H1 (cell line): ENCODE results near the gene KCNH8. TPM values are rescaled to one million over a fixed set of nuclear protein-coding genes. Genes with fewer than 3 reads are reported as not detected.

ENCODE experiments used
- CTCF ChIA-PET: fragments of 300-600 bp; sonication (Branson Sonifier 250); formaldehyde crosslinking; loops from one replicate; lab custom pipeline; 2021; ENCODE audit not compliant: partially characterized antibody; lab: Charles Lee
- POLR2A ChIA-PET: fragments of 300-600 bp; sonication (Branson Sonifier 250); formaldehyde crosslinking; loops from one replicate; lab custom pipeline; 2021; ENCODE audit warnings: inconsistent platforms; ENCODE audit not compliant: partially characterized antibody; lab: Charles Lee
- DNase-seq, 2 experiments: peaks; one replicate each; pipeline versions ENCODE4 v3.0.0 to v3.0.0-alpha.2; 2010 to 2022; ENCODE audit warnings: low spot score in 2 of 2, low read depth in 1 of 2, mixed read lengths in 1 of 2
- FAIRE-seq: peaks from 2 replicates; lab custom pipeline; 2011; peaks lifted over from hg19 to GRCh38; lab: Jason Lieb, UNC
- H2AFZ ChIP-seq: 2 replicates; pipeline ENCODE4 v1.8.1; 2012; ENCODE audit warnings: low read length, inconsistent platforms
- H2AK5ac ChIP-seq: 2 replicates; pipeline ENCODE4 v1.6.1; 2013; ENCODE audit warnings: low read depth, low read length
- H2BK120ac ChIP-seq: replicated peaks from 2 replicates; pipeline ENCODE3; 2013; ENCODE audit warnings: low read depth, low read length, inconsistent platforms
- H2BK12ac ChIP-seq: 2 replicates; pipeline ENCODE4 v1.6.1; 2013; ENCODE audit warnings: low read depth, low read length
- H2BK15ac ChIP-seq: 2 replicates; pipeline ENCODE4 v1.6.1; 2013; ENCODE audit warnings: low read length
- H2BK20ac ChIP-seq: 2 replicates; pipeline ENCODE4 v1.6.1; 2013; ENCODE audit warnings: low read length
- H2BK5ac ChIP-seq: 2 replicates; pipeline ENCODE4 v1.6.1; 2013; ENCODE audit warnings: low read depth, low read length
- H3K14ac ChIP-seq: 2 replicates; pipeline ENCODE4 v1.6.1; 2013; ENCODE audit warnings: inconsistent platforms; ENCODE audit not compliant: insufficient read length
- H3K18ac ChIP-seq: 2 replicates; pipeline ENCODE4 v1.6.1; 2013; ENCODE audit warnings: low read length; ENCODE audit errors: extremely low read depth
- H3K23ac ChIP-seq: 2 replicates; pipeline ENCODE4 v1.6.1; 2013; ENCODE audit warnings: inconsistent platforms; ENCODE audit not compliant: insufficient read length
- H3K23me2 ChIP-seq: 2 replicates; pipeline ENCODE4 v1.6.1; 2013; ENCODE audit warnings: low read depth, low read length
- H3K27ac ChIP-seq: 2 replicates; pipeline ENCODE4 v1.6.1; 2011; ENCODE audit warnings: low read depth, low read length, inconsistent platforms
- H3K27me3 ChIP-seq, 4 experiments: replicated peaks in 1 of 4; 1 replicate in 1 of 4; 2 replicates in 3 of 4; pipeline versions ENCODE4 v1.6.1 to v1.8.1; 2011 to 2013; ENCODE audit warnings: low read length in 3 of 4, mild to moderate bottlenecking in 3 of 4, inconsistent platforms in 2 of 4, mixed read lengths in 2 of 4, moderate library complexity in 1 of 4; ENCODE audit not compliant: control insufficient read depth in 3 of 4, insufficient read depth in 3 of 4; ENCODE audit errors: extremely low read depth in 1 of 4
- H3K36me3 ChIP-seq, 4 experiments: 2 replicates each; pipeline versions ENCODE4 v1.6.1 to v1.8.1; 2011 to 2013; ENCODE audit warnings: mild to moderate bottlenecking in 4 of 4, low read length in 3 of 4, moderate library complexity in 2 of 4, control low read depth in 1 of 4, inconsistent platforms in 1 of 4; ENCODE audit not compliant: insufficient read depth in 4 of 4, control insufficient read depth in 2 of 4
- H3K4ac ChIP-seq: replicated peaks from 2 replicates; pipeline ENCODE3; 2013; ENCODE audit warnings: low read length, low read depth, mixed read lengths, inconsistent platforms; ENCODE audit not compliant: insufficient read length
- H3K4me1 ChIP-seq, 4 experiments: replicated peaks in 1 of 4; 1 replicate in 1 of 4; 2 replicates in 3 of 4; pipeline versions ENCODE4 v1.6.1 to v1.8.1; 2011 to 2013; ENCODE audit warnings: low read length in 3 of 4, inconsistent platforms in 2 of 4, mixed read lengths in 1 of 4; ENCODE audit not compliant: insufficient read depth in 4 of 4, control insufficient read depth in 3 of 4
- H3K4me2 ChIP-seq, 2 experiments: 2 replicates each; pipeline versions ENCODE4 v1.6.1 to v1.8.1; 2011 to 2013; ENCODE audit warnings: low read depth in 2 of 2, low read length in 2 of 2, control low read depth in 1 of 2, inconsistent platforms in 1 of 2, mild to moderate bottlenecking in 1 of 2; ENCODE audit not compliant: insufficient read depth in 1 of 2
- H3K4me3 ChIP-seq, 4 experiments: fragments of 200-600, 300-600 bp in 1 of 4; sonication (generic), shearing (Covaris generic), sonication (Bioruptor Twin) in 1 of 4; 2 replicates each; pipeline versions ENCODE4 v1.5.1 to v1.8.1; 2011 to 2016; ENCODE audit warnings: low read length in 4 of 4, low read depth in 3 of 4, control low read depth in 2 of 4, inconsistent platforms in 2 of 4, mild to moderate bottlenecking in 2 of 4, mixed read lengths in 1 of 4, moderate library complexity in 1 of 4; ENCODE audit not compliant: insufficient read depth in 2 of 4; ENCODE audit errors: extremely low read depth in 1 of 4
- H3K56ac ChIP-seq: replicated peaks from 2 replicates; pipeline ENCODE3; 2013; ENCODE audit warnings: low read depth, mild to moderate bottlenecking, mixed read lengths, low read length, inconsistent platforms; ENCODE audit not compliant: insufficient read length
- H3K79me1 ChIP-seq: 2 replicates; pipeline ENCODE4 v1.6.1; 2013; ENCODE audit warnings: low read depth, low read length, control low read depth
- H3K79me2 ChIP-seq, 2 experiments: 2 replicates each; pipeline versions ENCODE4 v1.6.1 to v1.8.1; 2012 to 2013; ENCODE audit warnings: low read length in 2 of 2, mild to moderate bottlenecking in 2 of 2, inconsistent platforms in 1 of 2; ENCODE audit not compliant: insufficient read depth in 2 of 2, control insufficient read depth in 1 of 2
- H3K9ac ChIP-seq, 4 experiments: replicated peaks in 1 of 4; 1 replicate in 1 of 4; 2 replicates in 3 of 4; pipeline versions ENCODE4 v1.6.1 to v1.8.1; 2011 to 2013; ENCODE audit warnings: low read depth in 3 of 4, low read length in 3 of 4, control low read depth in 2 of 4, mild to moderate bottlenecking in 2 of 4, moderate library complexity in 2 of 4, inconsistent platforms in 1 of 4; ENCODE audit errors: extremely low read depth in 1 of 4
- H3K9me3 ChIP-seq, 2 experiments: 2 replicates each; pipeline versions ENCODE4 v1.6.1 to v1.8.1; 2012 to 2013; ENCODE audit warnings: mild to moderate bottlenecking in 2 of 2, moderate library complexity in 2 of 2, control low read depth in 1 of 2, inconsistent platforms in 1 of 2, low read depth in 1 of 2, low read length in 1 of 2, mixed read lengths in 1 of 2; ENCODE audit not compliant: insufficient read depth in 2 of 2
- H4K20me1 ChIP-seq, 2 experiments: replicated peaks in 1 of 2; 2 replicates each; pipeline versions ENCODE3 to v1.8.1; 2011 to 2013; ENCODE audit warnings: inconsistent platforms in 2 of 2, low read length in 2 of 2, mild to moderate bottlenecking in 1 of 2; ENCODE audit not compliant: insufficient read depth in 2 of 2, control insufficient read depth in 1 of 2
- H4K5ac ChIP-seq: 2 replicates; pipeline ENCODE4 v1.6.1; 2013; ENCODE audit warnings: low read length, low read depth, mixed read lengths, inconsistent platforms; ENCODE audit not compliant: insufficient read length
- H4K8ac ChIP-seq: 2 replicates; pipeline ENCODE4 v1.8.0; 2013; ENCODE audit warnings: mild to moderate bottlenecking, moderate library complexity, low read length, inconsistent platforms; ENCODE audit not compliant: insufficient read depth; ENCODE audit errors: extremely low read depth
- H4K91ac ChIP-seq: replicated peaks from 2 replicates; pipeline ENCODE3; 2013; ENCODE audit warnings: low read length, mixed read lengths, inconsistent platforms; ENCODE audit not compliant: insufficient read length
- CEBPB ChIP-seq: IDR thresholded peaks from 2 replicates; pipeline ENCODE4 v1.6.1; 2012; ENCODE audit warnings: low read depth, low read length
- CHD1 ChIP-seq: IDR thresholded peaks from 2 replicates; pipeline ENCODE4 v1.6.1; 2012; ENCODE audit warnings: low read depth, low read length, improper control_type of control experiment
- GABPA ChIP-seq: IDR thresholded peaks from 2 replicates; pipeline ENCODE4 v1.6.1; 2011; ENCODE audit warnings: mild to moderate bottlenecking, low read length, moderate library complexity, borderline replicate concordance; ENCODE audit not compliant: insufficient read depth
- KDM4A ChIP-seq: IDR thresholded peaks from one replicate; pipeline ENCODE4 v1.7.1; 2012; ENCODE audit warnings: low read depth, mild to moderate bottlenecking, moderate library complexity, low read length, inconsistent platforms; ENCODE audit not compliant: severe bottlenecking
- KDM5A ChIP-seq: fragments of 200-600 bp; IDR thresholded peaks from 2 replicates; pipeline ENCODE4 v1.7.1; 2012; ENCODE audit warnings: mild to moderate bottlenecking, low read length, inconsistent platforms, mixed read lengths
- NANOG ChIP-seq: IDR thresholded peaks from 2 replicates; pipeline ENCODE4 v1.6.1; 2011; ENCODE audit warnings: low read length, low read depth, mild to moderate bottlenecking, inconsistent platforms; ENCODE audit not compliant: insufficient read depth, poor library complexity, severe bottlenecking
- NRF1 ChIP-seq: IDR thresholded peaks from 2 replicates; pipeline ENCODE4 v1.6.1; 2011; ENCODE audit warnings: mild to moderate bottlenecking, low read depth, low read length, improper control_type of control experiment
- PHF8 ChIP-seq: fragments of 200-600 bp; sonication (generic); conservative IDR thresholded peaks from 2 replicates; pipeline ENCODE4 v1.7.1; 2012; ENCODE audit warnings: low read depth, mild to moderate bottlenecking, inconsistent platforms, low read length, moderate library complexity
- POLR2A ChIP-seq, 2 experiments: IDR thresholded peaks; 1 replicate in 1 of 2; 2 replicates in 1 of 2; pipeline ENCODE4 v1.6.1; 2011; ENCODE audit warnings: low read depth in 2 of 2, low read length in 2 of 2, mild to moderate bottlenecking in 2 of 2; ENCODE audit errors: control extremely low read depth in 1 of 2
- SAP30 ChIP-seq: fragments of 300-600 bp; sonication (generic); IDR thresholded peaks from 2 replicates; pipeline ENCODE4 v1.7.1; 2012; ENCODE audit warnings: low read length, moderate library complexity, mild to moderate bottlenecking, inconsistent platforms; ENCODE audit not compliant: insufficient read depth, insufficient replicate concordance
- SIRT6 ChIP-seq: IDR thresholded peaks from one replicate; pipeline ENCODE4 v1.7.1; 2012; ENCODE audit warnings: low read length, inconsistent platforms
- SP1 ChIP-seq: IDR thresholded peaks from 2 replicates; pipeline ENCODE4 v1.6.1; 2011; ENCODE audit warnings: low read depth, low read length
- TBP ChIP-seq: IDR thresholded peaks from 2 replicates; pipeline ENCODE4 v1.6.1; 2011; ENCODE audit warnings: low read depth, low read length, improper control_type of control experiment
- WGBS, 2 experiments: shearing (Covaris generic) in 1 of 2; methylation state at CpG; one replicate each; pipeline versions ENCODE4 v1.1.6 to v1.1.7; 2013 to 2015; ENCODE audit warnings: low lambda C conversion rate in 2 of 2, mixed read lengths in 2 of 2, inconsistent platforms in 1 of 2, low coverage in 1 of 2, missing lambda C conversion rate in 1 of 2; ENCODE audit not compliant: insufficient replicate concordance in 2 of 2, insufficient coverage in 1 of 2, insufficient read length in 1 of 2; ENCODE audit errors: extremely low coverage in 1 of 2, missing lambda C conversion rate in 1 of 2; 5-methylcytosine and 5-hydroxymethylcytosine counted together
- polyA plus RNA-seq, 7 experiments: library from polyadenylated mRNA; depleted of rRNA in 3 of 7; stranded (reverse) in 5 of 7; unstranded in 2 of 7; fragments of >200 nt in 5 of 7; fragments of 200-250 nt in 2 of 7; gene quantifications; 1 replicate in 5 of 7; 2 replicates in 1 of 7; 4 replicates in 1 of 7; pipeline versions ENCODE4 v1.2.1 to v1.2.3, GENCODE V29; 2011 to 2013; ENCODE audit warnings: missing spikeins in 2 of 7, mixed read lengths in 2 of 7
- total RNA-seq: library from RNA; stranded (reverse); fragmentation: NEBNext Ultra II Directional; extraction: Animal tissue kit (Norgen Biotek cat#: 25700); gene quantifications from 2 replicates; pipeline ENCODE4 v1.2.1, GENCODE V29; 2021

The KCNH8 gene
- total and polyA plus RNA-seq, 2 of the 8 experiments (the other 6 are each of a cell fraction or from before 2014, with no cell fraction given), result 2.2 to 2.4 TPM

DNA sequence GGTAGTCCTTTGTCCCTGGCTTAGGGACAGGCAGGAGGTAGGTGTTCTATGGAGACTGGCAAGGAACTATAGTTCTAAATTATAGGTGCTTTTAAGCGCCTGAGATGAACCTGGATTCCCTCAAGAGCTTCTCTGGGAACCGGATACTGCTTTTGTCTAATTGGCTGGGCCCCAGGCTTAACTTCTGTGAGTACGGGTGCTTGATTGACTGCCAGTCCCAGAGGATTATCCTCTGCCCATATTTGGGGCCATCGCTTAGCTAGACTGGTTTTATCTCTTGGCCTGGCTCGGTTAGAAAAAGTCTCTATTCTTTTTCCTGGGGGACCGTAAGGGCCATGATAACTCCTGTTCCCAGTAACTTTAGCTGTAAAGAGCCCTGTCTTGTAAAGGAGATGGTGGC lies 339.1 kb downstream of the KCNH8 start:
- Histone ChIP-seq H3K79me1 (no peaks in the 10 kb centered on the region), H3K4ac (no peak overlapping the region), H3K27me3 (no peaks in the 10 kb centered on the region), H4K91ac (no peak overlapping the region), H2BK5ac (no peak overlapping the region), H2BK15ac (no peak overlapping the region), H3K23me2 (no peaks in the 10 kb centered on the region), H3K4me3 (no peak overlapping the region), H2AK5ac (no peak overlapping the region), H2BK120ac (no peak overlapping the region), H2AFZ (no peak overlapping the region), H3K56ac (no peak overlapping the region), H3K9ac (no peak overlapping the region), H3K9me3 (no peaks in the 10 kb centered on the region), H4K20me1 (no peaks in the 10 kb centered on the region), H2BK20ac (no peak overlapping the region), H3K79me2 (no peaks in the 10 kb centered on the region), H3K23ac (no peak overlapping the region), H3K36me3 (no peaks in the 10 kb centered on the region), H3K14ac (no peak overlapping the region), H3K4me2 (no peak overlapping the region), H3K4me1 (no peaks in the 10 kb centered on the region), H2BK12ac (no peak overlapping the region), H3K18ac (no peak overlapping the region), H4K5ac (no peak overlapping the region), H4K8ac (no peak overlapping the region), H3K27ac (no peak overlapping the region)
- WGBS, 2 experiments, result 84% methylated on average over 6 of the region's 6 CpGs; no CpG with 5 or more reads in 1 of the 2 experiments
- ChIA-PET CTCF (interaction anchor here (1.5 to 1.9 kb wide), 2 partner anchors 16 to 20 kb away, joined by 3 to 5 read pairs; no protein-coding TSS in a partner anchor), POLR2A (no interaction called here)
- FAIRE-seq (no peak), DNase-seq (no peak)
- TF ChIP-seq TBP (no peak), NANOG (no peak), PHF8 (no peak), KDM5A (no peak), SP1 (no peak), POLR2A (IDR thresholded peaks at IDR 0.05; ENCODE audit: control extremely low read depth in 1 of 2, low read depth in 2 of 2, low read length in 2 of 2) (no peak), NRF1 (no peak), KDM4A (no peak), SAP30 (no peak), SIRT6 (no peak), CHD1 (no peak), GABPA (no peak), CEBPB (no peak)
